Measurements from ENCODE around the gene CEP85. TPM values are rescaled to one million over a fixed set of nuclear protein-coding genes. Genes with fewer than 3 reads are reported as not detected.

Gene CEP85
- total RNA-seq, 4 donors from 2014 or later, result 28.5 to 61.6 (median 41.3) TPM

- ATAC-seq (no peak), DNase-seq (no peak)
- Histone ChIP-seq H3K4me1 (peaks cover 44 to 45% of the 10 kb centered on the region in 2 donors), H3K27ac (peak overlapping the region; percentile 89 to 98 (median 93)), H3K4me3 (no peak overlapping the region), H3K27me3 (no peaks in the 10 kb centered on the region), H3K36me3 (no peaks in the 10 kb centered on the region), H3K9me3 (no peaks in the 10 kb centered on the region)
- intact Hi-C loops (cut with DNase I; ENCODE audit: low total_unique reads), result no loop called here
- in situ Hi-C loops (cut with MboI; ENCODE audit: low sequenced_read_pairs in 4 of 4), result loop anchor here in 1 of 4 donors (5.0 kb wide), 1 partner anchor 34 kb away; no protein-coding TSS in a partner anchor
- TF ChIP-seq CTCF (IDR thresholded peaks at IDR 0.05 in 4 of 5, conservative IDR thresholded peaks at IDR 0.05 in 1 of 5), result no peak
- TF ChIP-seq POLR2A (IDR thresholded peaks at IDR 0.05), result no peak
Observed at GRCh38 chr1:26288311-26288941, 54.4 kb downstream of the CEP85 start.

GRCh38 chr1:26289158-26290059 lies 55.4 kb downstream of the CEP85 start:
- H3K4me1 ChIP-seq, result peaks cover 41% of the 10 kb centered on the region in 2 donors
- H3K36me3 ChIP-seq, result no peaks in the 10 kb centered on the region
- in situ Hi-C loops (cut with MboI; ENCODE audit: low sequenced_read_pairs in 4 of 4), result loop anchor here in 1 of 4 donors (5.0 kb wide), 1 partner anchor 33 kb away; no protein-coding TSS in a partner anchor
- H3K27me3 ChIP-seq, result no peaks in the 10 kb centered on the region
- H3K27ac ChIP-seq, result peak overlapping the region in 3 of 4 donors; percentile 23 to 94 (median 89)
- no peak for TF ChIP-seq CTCF (IDR thresholded peaks at IDR 0.05 in 4 of 5, conservative IDR thresholded peaks at IDR 0.05 in 1 of 5)
- TF ChIP-seq POLR2A (IDR thresholded peaks at IDR 0.05), result no peak
- intact Hi-C loops (cut with DNase I; ENCODE audit: low total_unique reads), result no loop called here
- DNase-seq (peak in 1 of 2 donors; percentile 45), ATAC-seq (no peak)
- H3K4me3 ChIP-seq, result no peak overlapping the region
- H3K9me3 ChIP-seq, result no peaks in the 10 kb centered on the region

- intact Hi-C loops (cut with DNase I; ENCODE audit: low total_unique reads), result no loop called here
- no peaks in the 10 kb centered on the region for H3K27me3 ChIP-seq
- H3K4me3 ChIP-seq, result no peak overlapping the region
- H3K4me1 ChIP-seq, result peaks cover 32% of the 10 kb centered on the region in 2 donors
- no peak for ATAC-seq
- no peaks in the 10 kb centered on the region for H3K36me3 ChIP-seq
- in situ Hi-C loops (cut with MboI; ENCODE audit: low sequenced_read_pairs in 4 of 4), result no loop called here
- peak overlapping the region; percentile 14 to 64 (median 49) for H3K27ac ChIP-seq
- no peak for TF ChIP-seq POLR2A (IDR thresholded peaks at IDR 0.05)
- TF ChIP-seq CTCF (IDR thresholded peaks at IDR 0.05 in 4 of 5, conservative IDR thresholded peaks at IDR 0.05 in 1 of 5), result no peak
- no peaks in the 10 kb centered on the region for H3K9me3 ChIP-seq
- peak in 1 of 2 donors; percentile 28 for DNase-seq
Observed at GRCh38 chr1:26290122-26290881, 56.3 kb downstream of the CEP85 start.

- Histone ChIP-seq H3K4me1 (peaks cover 26 to 28% of the 10 kb centered on the region in 2 donors), H3K27me3 (no peaks in the 10 kb centered on the region), H3K4me3 (no peak overlapping the region), H3K36me3 (no peaks in the 10 kb centered on the region), H3K27ac (peak overlapping the region; percentile 37 to 64 (median 56)), H3K9me3 (no peaks in the 10 kb centered on the region)
- no peak for ATAC-seq
- TF ChIP-seq POLR2A (IDR thresholded peaks at IDR 0.05) (no peak), CTCF (IDR thresholded peaks at IDR 0.05 in 4 of 5, conservative IDR thresholded peaks at IDR 0.05 in 1 of 5) (no peak)
- peak in 1 of 2 donors; percentile 33 for DNase-seq
- in situ Hi-C loops (cut with MboI; ENCODE audit: low sequenced_read_pairs in 4 of 4) (no loop called here), intact Hi-C loops (cut with DNase I; ENCODE audit: low total_unique reads) (no loop called here)
Observed at GRCh38 chr1:26290882-26291261, 56.9 kb downstream of the CEP85 start.
